ENCODE results near the gene TTC21A.

DNA sequence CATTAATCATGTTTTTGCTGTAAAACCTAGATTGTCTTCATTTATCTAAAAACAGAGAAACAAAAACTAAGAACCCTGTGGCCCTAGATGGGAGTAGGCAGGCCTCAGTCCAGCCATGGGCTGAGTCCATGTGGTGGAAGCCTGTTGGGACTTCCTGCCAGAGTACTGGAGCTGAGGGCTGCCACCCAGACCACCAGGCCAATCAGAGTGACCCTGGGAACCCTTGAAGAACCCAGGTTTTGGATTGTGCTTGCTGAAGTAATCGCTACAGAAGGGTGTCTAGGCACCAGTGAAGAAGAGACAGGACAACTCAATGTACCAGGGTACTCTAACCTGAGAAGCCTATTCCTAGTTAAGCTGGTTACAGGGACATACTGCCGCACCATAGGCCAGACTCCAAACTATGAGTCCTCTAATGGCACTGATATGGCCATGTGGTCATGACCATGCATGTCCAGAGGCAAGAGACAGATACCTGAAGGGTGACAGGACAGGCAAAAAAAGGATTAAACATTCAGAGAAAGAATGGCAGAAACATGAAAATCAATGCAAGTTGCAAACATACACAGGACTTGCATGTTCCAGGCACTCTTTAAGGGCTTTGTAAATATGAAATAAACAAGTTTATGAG lies 33.0 kb downstream of the TTC21A start:
- TF ChIP-seq, protein P1, sequence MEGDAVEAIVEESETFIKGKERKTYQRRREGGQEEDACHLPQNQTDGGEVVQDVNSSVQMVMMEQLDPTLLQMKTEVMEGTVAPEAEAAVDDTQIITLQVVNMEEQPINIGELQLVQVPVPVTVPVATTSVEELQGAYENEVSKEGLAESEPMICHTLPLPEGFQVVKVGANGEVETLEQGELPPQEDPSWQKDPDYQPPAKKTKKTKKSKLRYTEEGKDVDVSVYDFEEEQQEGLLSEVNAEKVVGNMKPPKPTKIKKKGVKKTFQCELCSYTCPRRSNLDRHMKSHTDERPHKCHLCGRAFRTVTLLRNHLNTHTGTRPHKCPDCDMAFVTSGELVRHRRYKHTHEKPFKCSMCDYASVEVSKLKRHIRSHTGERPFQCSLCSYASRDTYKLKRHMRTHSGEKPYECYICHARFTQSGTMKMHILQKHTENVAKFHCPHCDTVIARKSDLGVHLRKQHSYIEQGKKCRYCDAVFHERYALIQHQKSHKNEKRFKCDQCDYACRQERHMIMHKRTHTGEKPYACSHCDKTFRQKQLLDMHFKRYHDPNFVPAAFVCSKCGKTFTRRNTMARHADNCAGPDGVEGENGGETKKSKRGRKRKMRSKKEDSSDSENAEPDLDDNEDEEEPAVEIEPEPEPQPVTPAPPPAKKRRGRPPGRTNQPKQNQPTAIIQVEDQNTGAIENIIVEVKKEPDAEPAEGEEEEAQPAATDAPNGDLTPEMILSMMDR (IDR thresholded peaks at IDR 0.05): no peak
- no peak for TF ChIP-seq POLR2A (IDR thresholded peaks at IDR 0.05)
